Fibroblast of villous mesenchyme (primary cell): ENCODE measurements around the gene MCEMP1. TPM values are rescaled to one million over a fixed set of nuclear protein-coding genes. Genes with fewer than 3 reads are reported as not detected.

Experiments used
- DNase-seq: peaks from one replicate; pipeline ENCODE4 v3.0.0-alpha.2; 2010; ENCODE audit warnings: low read depth
- H3K4me3 ChIP-seq: 2 replicates; pipeline ENCODE4 v1.5.1; 2011; ENCODE audit warnings: low read depth, mild to moderate bottlenecking, low read length
- total RNA-seq: library from RNA; depleted of rRNA; stranded (reverse); fragments of >200 nt; gene quantifications from 2 replicates; pipeline ENCODE4 v1.2.3, GENCODE V29; 2012
- TF ChIP-seq, protein P1 (sequence below): IDR thresholded peaks from 2 replicates; pipeline ENCODE4 v1.5.1; 2012; ENCODE audit warnings: low read depth, mild to moderate bottlenecking, low read length; ENCODE audit not compliant: insufficient read depth

The MCEMP1 gene
- total RNA-seq, 1 donor = not detected

- H3K4me3 ChIP-seq = no peak overlapping the region
- DNase-seq = no peak
- TF ChIP-seq, protein P1, sequence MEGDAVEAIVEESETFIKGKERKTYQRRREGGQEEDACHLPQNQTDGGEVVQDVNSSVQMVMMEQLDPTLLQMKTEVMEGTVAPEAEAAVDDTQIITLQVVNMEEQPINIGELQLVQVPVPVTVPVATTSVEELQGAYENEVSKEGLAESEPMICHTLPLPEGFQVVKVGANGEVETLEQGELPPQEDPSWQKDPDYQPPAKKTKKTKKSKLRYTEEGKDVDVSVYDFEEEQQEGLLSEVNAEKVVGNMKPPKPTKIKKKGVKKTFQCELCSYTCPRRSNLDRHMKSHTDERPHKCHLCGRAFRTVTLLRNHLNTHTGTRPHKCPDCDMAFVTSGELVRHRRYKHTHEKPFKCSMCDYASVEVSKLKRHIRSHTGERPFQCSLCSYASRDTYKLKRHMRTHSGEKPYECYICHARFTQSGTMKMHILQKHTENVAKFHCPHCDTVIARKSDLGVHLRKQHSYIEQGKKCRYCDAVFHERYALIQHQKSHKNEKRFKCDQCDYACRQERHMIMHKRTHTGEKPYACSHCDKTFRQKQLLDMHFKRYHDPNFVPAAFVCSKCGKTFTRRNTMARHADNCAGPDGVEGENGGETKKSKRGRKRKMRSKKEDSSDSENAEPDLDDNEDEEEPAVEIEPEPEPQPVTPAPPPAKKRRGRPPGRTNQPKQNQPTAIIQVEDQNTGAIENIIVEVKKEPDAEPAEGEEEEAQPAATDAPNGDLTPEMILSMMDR = no peak
These were observed 14.9 kb upstream of the MCEMP1 start for GRCh38 chr19:7661744-7662538.

DNA sequence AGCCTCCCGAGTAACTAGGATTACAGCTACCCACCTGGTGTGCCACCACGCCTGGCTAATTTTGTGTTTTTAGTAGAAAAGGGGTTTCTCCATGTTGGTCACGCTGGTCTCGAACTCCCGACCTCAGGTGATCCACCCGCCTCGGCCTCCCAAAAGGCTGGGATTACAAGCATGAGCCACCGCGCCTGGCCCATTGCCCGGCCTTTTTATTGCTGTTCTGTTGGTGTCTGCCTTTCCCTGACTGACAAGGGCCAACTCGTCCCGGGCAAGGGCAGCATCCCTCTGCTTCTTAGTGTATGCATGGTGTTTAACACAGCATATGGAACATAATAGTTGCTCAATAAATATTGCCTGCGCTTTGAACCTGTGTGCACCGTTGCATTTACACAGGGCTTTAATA lies 14.2 kb upstream of the MCEMP1 start:
- no peak overlapping the region for H3K4me3 ChIP-seq
- TF ChIP-seq, protein P1 = no peak
- no peak for DNase-seq

- DNase-seq = no peak
- H3K4me3 ChIP-seq = no peak overlapping the region
- TF ChIP-seq, protein P1 = no peak
These were observed 13.2 kb upstream of the MCEMP1 start for GRCh38 chr19:7663706-7664105.

DNA sequence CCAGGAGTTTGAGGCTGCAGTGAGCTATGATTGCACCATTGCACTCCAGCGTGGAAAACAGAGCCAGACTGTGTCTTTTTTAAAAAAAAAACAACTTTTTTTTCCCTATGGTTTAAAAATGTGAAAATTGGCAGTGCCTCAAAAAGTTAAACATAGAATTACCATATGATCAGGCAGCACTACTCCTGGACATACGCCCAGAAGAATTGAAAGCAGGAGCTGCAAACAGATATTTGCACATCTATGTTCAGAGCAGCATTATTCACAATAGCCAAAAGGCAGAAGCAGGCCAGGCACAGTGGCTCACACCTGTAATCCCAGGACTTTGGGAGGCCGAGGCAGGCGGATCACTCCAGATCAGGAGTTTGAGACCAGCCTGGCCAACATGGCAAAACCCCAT lies 11.8 kb upstream of the MCEMP1 start:
- DNase-seq = peak; percentile 50
- H3K4me3 ChIP-seq = no peak overlapping the region
- TF ChIP-seq, protein P1 = no peak

GRCh38 chr19:7668842-7669241 lies 8.0 kb upstream of the MCEMP1 start, which contains the start of gene RETN:
TSS of gene RETN (plus strand) at chr19:7669049. CDS start at chr19:7669327, 278 bp downstream.
- TF ChIP-seq, protein P1 = no peak
- no peak for DNase-seq
- no peak within 1 kb of the TSS for H3K4me3 ChIP-seq

GRCh38 chr19:7669641-7670040 lies 7.2 kb upstream of the MCEMP1 start:
- no peak for DNase-seq
- TF ChIP-seq, protein P1 = no peak
- H3K4me3 ChIP-seq = no peak overlapping the region
